Mesothelial cell of epicardium (in vitro differentiated cells): Measurements from ENCODE around the gene CA12. TPM values are rescaled to one million over a fixed set of nuclear protein-coding genes. Genes with fewer than 3 reads are reported as not detected.

Source experiments
- DNase-seq, 2 experiments: peaks; one replicate each; pipeline ENCODE4 v3.0.0; 2021; ENCODE audit warnings: low spot score in 2 of 2; ENCODE audit not compliant: unreplicated experiment in 2 of 2
- H3K27ac Mint-ChIP-seq: 2 replicates; pipeline ENCODE4 v1.8.0; 2021; ENCODE audit warnings: mixed read lengths
- H3K27me3 Mint-ChIP-seq: 2 replicates; pipeline ENCODE4 v1.8.0; 2021; ENCODE audit warnings: low read depth, mixed read lengths
- H3K36me3 Mint-ChIP-seq: 2 replicates; pipeline ENCODE4 v1.8.0; 2021; ENCODE audit warnings: mixed read lengths
- H3K4me1 Mint-ChIP-seq: 2 replicates; pipeline ENCODE4 v1.8.0; 2021; ENCODE audit warnings: mixed read lengths
- H3K4me3 Mint-ChIP-seq: 2 replicates; pipeline ENCODE4 v1.8.0; 2021; ENCODE audit warnings: mild to moderate bottlenecking, moderate library complexity, mixed read lengths
- H3K9me3 Mint-ChIP-seq: 2 replicates; pipeline ENCODE4 v1.8.0; 2021; ENCODE audit warnings: mixed read lengths
- total RNA-seq: library from RNA; stranded (reverse); gene quantifications from 3 replicates; pipeline ENCODE4 v1.2.1, GENCODE V29; 2021
- TF ChIP-seq, protein P1 (sequence below): fragments of 200-600 bp; sonication (generic); IDR thresholded peaks from one replicate; pipeline ENCODE4 v1.5.0; 2021; ENCODE audit warnings: antibody characterized with exemption; ENCODE audit not compliant: unreplicated experiment

CA12 gene
- total RNA-seq, 1 donor from 2014 or later: 1.6 TPM

DNA sequence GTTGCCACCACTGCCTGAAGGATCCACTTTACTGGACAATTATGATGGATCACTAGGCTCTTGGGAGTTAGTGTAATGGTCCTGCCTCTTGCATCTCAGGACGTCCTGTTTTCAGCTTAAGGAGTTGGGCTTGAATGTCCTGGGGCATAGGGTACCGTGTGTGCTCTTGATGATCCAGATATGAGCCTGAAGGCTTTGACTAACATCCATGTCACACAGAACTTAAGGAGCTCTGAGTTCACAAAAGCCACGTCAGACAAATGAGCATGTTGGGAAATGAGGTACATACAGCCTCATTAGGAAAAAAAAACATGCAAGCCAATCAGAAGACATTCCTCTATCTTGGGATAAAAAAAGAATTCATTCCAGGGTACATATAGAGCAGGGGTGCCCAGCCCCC, 40.8 kb downstream of the CA12 start:
- Mint-ChIP-seq H3K4me1 (peaks cover 11% of the 10 kb centered on the region), H3K9me3 (no peaks in the 10 kb centered on the region), H3K4me3 (no peak overlapping the region), H3K27me3 (peaks cover 27% of the 10 kb centered on the region), H3K36me3 (no peaks in the 10 kb centered on the region), H3K27ac (no peak overlapping the region)
- DNase-seq: no peak
- TF ChIP-seq, protein P1, sequence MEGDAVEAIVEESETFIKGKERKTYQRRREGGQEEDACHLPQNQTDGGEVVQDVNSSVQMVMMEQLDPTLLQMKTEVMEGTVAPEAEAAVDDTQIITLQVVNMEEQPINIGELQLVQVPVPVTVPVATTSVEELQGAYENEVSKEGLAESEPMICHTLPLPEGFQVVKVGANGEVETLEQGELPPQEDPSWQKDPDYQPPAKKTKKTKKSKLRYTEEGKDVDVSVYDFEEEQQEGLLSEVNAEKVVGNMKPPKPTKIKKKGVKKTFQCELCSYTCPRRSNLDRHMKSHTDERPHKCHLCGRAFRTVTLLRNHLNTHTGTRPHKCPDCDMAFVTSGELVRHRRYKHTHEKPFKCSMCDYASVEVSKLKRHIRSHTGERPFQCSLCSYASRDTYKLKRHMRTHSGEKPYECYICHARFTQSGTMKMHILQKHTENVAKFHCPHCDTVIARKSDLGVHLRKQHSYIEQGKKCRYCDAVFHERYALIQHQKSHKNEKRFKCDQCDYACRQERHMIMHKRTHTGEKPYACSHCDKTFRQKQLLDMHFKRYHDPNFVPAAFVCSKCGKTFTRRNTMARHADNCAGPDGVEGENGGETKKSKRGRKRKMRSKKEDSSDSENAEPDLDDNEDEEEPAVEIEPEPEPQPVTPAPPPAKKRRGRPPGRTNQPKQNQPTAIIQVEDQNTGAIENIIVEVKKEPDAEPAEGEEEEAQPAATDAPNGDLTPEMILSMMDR: no peak

DNA sequence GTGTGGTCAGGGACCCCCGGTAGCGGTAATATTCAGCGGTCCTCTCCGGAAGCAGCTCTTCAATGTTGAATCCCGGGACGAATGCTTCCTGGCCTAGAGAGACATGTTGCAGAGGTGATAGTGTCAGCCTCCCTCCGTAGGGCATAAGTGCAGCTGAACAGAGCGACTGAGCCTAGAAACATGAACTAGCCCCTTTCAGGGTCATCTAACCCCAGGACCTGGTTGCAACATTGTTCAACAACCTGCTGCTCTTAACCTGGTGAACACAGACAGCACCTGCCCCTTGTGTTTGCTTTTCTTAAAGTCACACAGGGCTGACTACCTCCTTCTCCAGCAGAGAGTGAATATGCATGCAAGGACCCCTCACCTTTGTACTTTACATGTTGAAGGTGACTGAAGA, 41.3 kb downstream of the CA12 start:
- TF ChIP-seq, protein P1: no peak
- H3K36me3 Mint-ChIP-seq: no peaks in the 10 kb centered on the region
- peaks cover 27% of the 10 kb centered on the region for H3K27me3 Mint-ChIP-seq
- no peak for DNase-seq
- H3K4me1 Mint-ChIP-seq: peaks cover 11% of the 10 kb centered on the region
- H3K4me3 Mint-ChIP-seq: no peak overlapping the region
- no peak overlapping the region for H3K27ac Mint-ChIP-seq
- no peaks in the 10 kb centered on the region for H3K9me3 Mint-ChIP-seq

DNA sequence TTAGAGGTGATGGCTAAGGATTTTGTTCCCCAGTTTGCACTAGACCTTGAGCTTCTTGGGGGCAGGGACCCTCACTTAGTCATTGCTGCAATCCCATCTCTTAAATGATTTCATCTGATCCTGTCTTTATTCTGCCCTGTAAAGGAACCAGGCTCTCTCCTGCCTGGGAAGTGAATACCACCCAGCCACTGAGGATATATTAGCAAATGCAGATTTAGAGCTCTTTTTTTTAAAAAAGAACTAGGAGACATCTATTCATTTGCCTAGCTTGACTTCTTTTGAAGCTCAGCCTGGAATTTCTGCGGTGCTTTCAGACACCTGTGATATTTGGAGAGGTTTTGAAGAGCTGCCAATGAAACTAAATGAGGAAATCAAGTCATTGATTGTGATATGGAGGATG, 41.8 kb downstream of the CA12 start:
- no peak for DNase-seq
- Mint-ChIP-seq H3K4me3 (no peak overlapping the region), H3K4me1 (peaks cover 11% of the 10 kb centered on the region), H3K27ac (no peak overlapping the region), H3K27me3 (peaks cover 25% of the 10 kb centered on the region), H3K36me3 (no peaks in the 10 kb centered on the region), H3K9me3 (no peaks in the 10 kb centered on the region)
- TF ChIP-seq, protein P1: no peak

DNA sequence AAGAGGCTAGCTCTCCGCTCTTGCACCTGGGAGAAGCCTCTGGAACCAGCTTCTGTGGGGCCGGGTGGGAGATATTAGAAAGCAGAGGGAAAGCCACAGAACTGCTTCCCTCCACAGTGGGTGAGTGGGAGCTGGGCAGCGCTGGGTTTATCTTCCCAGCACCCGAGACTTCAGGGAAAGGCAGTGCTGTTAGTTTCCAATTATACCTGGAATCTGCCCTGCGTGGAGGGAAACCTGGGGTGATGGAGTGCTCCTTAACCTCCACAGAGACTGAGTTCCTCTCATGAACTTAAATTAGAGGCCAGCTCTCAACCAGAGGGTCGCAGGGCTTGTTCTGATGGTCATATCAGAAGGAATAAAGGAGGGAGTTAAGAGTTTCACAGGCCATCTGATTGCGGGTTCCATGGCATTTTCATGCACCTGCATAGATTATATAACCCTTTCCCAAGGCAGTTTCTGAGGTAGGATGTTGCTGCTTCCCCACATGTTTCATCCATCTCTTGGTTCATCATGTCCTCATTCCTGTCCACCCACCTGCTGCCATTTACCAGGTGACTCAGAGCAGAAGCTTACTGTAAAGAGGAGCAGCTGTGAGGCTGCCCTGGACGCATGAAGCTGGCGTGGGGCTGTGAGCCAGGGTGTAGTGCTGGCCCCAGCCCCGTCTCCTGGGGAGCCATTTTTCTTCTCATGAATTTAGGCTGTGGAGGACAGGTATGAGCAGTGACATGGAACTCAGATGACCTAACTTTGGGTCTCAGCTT, 42.5 kb downstream of the CA12 start:
- Mint-ChIP-seq H3K9me3 (no peaks in the 10 kb centered on the region), H3K4me3 (no peak overlapping the region), H3K27ac (no peak overlapping the region), H3K4me1 (peaks cover 10% of the 10 kb centered on the region), H3K36me3 (no peaks in the 10 kb centered on the region), H3K27me3 (peaks cover 23% of the 10 kb centered on the region)
- no peak for DNase-seq
- TF ChIP-seq, protein P1: no peak

DNA sequence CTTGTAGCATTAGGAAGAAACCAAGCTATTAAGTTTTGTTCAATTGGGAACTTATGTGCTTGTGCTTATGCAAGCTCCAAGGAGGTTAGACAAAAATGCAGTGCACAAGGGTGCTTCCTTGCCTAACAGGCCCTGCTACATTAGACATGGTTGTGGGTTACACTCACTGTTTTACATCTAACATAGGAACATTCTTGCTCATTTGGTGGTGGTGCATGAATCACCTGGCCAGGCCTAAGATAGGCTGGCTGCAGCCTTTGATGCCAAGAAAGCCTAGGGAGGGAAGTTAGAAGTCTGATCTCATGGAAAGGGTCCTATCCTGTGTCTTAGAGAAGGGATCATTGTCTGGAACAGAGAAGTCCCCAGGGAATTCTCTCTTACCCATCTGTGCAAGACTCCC, 43.5 kb downstream of the CA12 start:
- peaks cover 2% of the 10 kb centered on the region for H3K4me1 Mint-ChIP-seq
- no peaks in the 10 kb centered on the region for H3K36me3 Mint-ChIP-seq
- TF ChIP-seq, protein P1: no peak
- H3K27ac Mint-ChIP-seq: no peak overlapping the region
- H3K4me3 Mint-ChIP-seq: no peak overlapping the region
- peaks cover 23% of the 10 kb centered on the region for H3K27me3 Mint-ChIP-seq
- DNase-seq: no peak
- H3K9me3 Mint-ChIP-seq: no peaks in the 10 kb centered on the region
